CD4-positive, alpha-beta T cell (primary cell): ENCODE results near the gene AK9. TPM values are rescaled to one million over a fixed set of nuclear protein-coding genes. Genes with fewer than 3 reads are reported as not detected.

ENCODE experiments used
- ATAC-seq: fragments of 200-7000 bp; cut with Tn5 transposase; one replicate; pipeline ENCODE4 v1.10.0; 2022; ENCODE audit warnings: mild to moderate bottlenecking; ENCODE audit not compliant: poor library complexity
- CTCF ChIA-PET: fragments of 350-600 bp; sonication (Branson Sonifier 250); formaldehyde crosslinking; loops from one replicate; lab custom pipeline; 2021; ENCODE audit warnings: antibody characterized with exemption, inconsistent platforms; lab: Charles Lee
- POLR2A ChIA-PET: fragments of 350-600 bp; sonication (Branson Sonifier 250); formaldehyde crosslinking; loops from one replicate; lab custom pipeline; 2021; ENCODE audit warnings: antibody characterized with exemption, inconsistent platforms; lab: Charles Lee
- DNase-seq, 14 experiments: peaks; one replicate each; pipeline ENCODE4 v3.0.0-alpha.2; 2013 to 2020; ENCODE audit warnings: mixed read lengths in 2 of 14
- H3K27ac ChIP-seq, 2 donors: one replicate each; pipeline versions ENCODE4 v1.5.1 to v1.7.0; 2013; ENCODE audit warnings: low read length in 2 of 2, low read depth in 1 of 2, mild to moderate bottlenecking in 1 of 2
- H3K27me3 ChIP-seq, 2 experiments: 1 replicate in 1 of 2; 2 replicates in 1 of 2; pipeline versions ENCODE4 v1.6.1 to v1.7.0; 2013; ENCODE audit warnings: low read length in 2 of 2, control low read depth in 1 of 2, mild to moderate bottlenecking in 1 of 2, moderate library complexity in 1 of 2; ENCODE audit not compliant: insufficient read depth in 2 of 2, control insufficient read depth in 1 of 2
- H3K36me3 ChIP-seq: one replicate; pipeline ENCODE4 v1.6.1; 2013; ENCODE audit warnings: low read length, control low read depth; ENCODE audit not compliant: insufficient read depth
- H3K4me1 ChIP-seq: one replicate; pipeline ENCODE4 v1.6.1; 2013; ENCODE audit warnings: low read length, control low read depth; ENCODE audit not compliant: insufficient read depth
- H3K4me3 ChIP-seq: one replicate; pipeline ENCODE4 v1.5.1; 2013; ENCODE audit warnings: mild to moderate bottlenecking, low read length, moderate library complexity
- H3K9me3 ChIP-seq, 2 experiments: 1 replicate in 1 of 2; 2 replicates in 1 of 2; pipeline versions ENCODE4 v1.6.1 to v1.7.0; 2013; ENCODE audit warnings: low read length in 2 of 2, mild to moderate bottlenecking in 2 of 2, control low read depth in 1 of 2, moderate library complexity in 1 of 2; ENCODE audit not compliant: control insufficient read depth in 1 of 2, insufficient read depth in 1 of 2
- H3K27ac Mint-ChIP-seq: one replicate; pipeline ENCODE4 v1.8.0; 2020; ENCODE audit warnings: mixed read lengths
- H3K27me3 Mint-ChIP-seq: one replicate; pipeline ENCODE4 v1.8.0; 2021; ENCODE audit warnings: mixed read lengths
- H3K36me3 Mint-ChIP-seq: one replicate; pipeline ENCODE4 v1.8.0; 2021; ENCODE audit warnings: low read depth, mixed read lengths
- H3K4me1 Mint-ChIP-seq: one replicate; pipeline ENCODE4 v1.8.0; 2021; ENCODE audit warnings: low read depth, mixed read lengths
- H3K4me3 Mint-ChIP-seq: one replicate; pipeline ENCODE4 v1.8.0; 2020; ENCODE audit warnings: mild to moderate bottlenecking, mixed read lengths
- H3K9me3 Mint-ChIP-seq: one replicate; pipeline ENCODE4 v1.8.0; 2020; ENCODE audit warnings: mixed read lengths
- CTCF ChIP-seq: fragments of 200-600 bp; IDR thresholded peaks from one replicate; pipeline ENCODE4 v1.8.0; 2022; ENCODE audit warnings: antibody characterized with exemption, mild to moderate bottlenecking
- intact Hi-C, 2 experiments: fragments of 100-400 bp; cut with DNase I in 1 of 2; cut with micrococcal nuclease in 1 of 2; formaldehyde crosslinking; loops; one replicate each; pipeline versions ENCODE4 v1.15.1 to v1.9.0; 2023 to 2025; cut with DNase I, micrococcal nuclease
- total RNA-seq, 174 experiments: library from RNA in 2 of 174; stranded (reverse) in 2 of 174; gene quantifications; one replicate each; pipeline ENCODE4 v1.2.3 and lab custom pipeline; 2021 to 2026

The AK9 gene
- total RNA-seq, 2 experiments from 2014 or later, result 5.3 to 6.6 TPM

DNA sequence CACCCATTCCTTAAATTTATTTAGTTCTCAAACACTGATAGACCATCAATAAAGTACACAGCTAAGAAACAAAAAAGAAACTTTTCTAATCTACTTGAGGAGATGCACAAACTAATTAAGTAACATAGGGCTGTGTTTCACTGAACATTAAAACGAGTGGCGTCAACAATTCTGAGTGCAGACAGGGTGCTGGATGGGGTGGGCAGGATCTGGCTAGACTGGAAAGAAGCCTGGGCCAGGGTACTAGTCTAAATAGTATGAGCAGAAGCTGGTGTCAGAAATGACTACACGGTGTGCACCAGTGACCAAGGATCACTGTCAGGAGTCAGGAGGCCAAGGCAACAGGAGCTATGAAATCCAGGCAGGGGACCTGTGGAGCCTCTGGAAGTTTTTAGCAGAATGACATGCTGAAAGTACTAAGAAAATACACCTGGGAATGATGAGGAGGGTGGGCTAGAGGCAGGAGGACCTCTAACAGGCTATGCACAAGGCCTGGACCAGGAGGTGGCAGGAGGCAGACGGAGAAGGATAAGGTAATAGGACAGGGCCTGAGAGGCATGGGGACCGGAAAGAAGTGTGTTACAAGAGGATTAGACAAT is 221.3 kb downstream of the AK9 start:
- peaks cover 100% of the 10 kb centered on the region for H3K36me3 Mint-ChIP-seq
- POLR2A ChIA-PET, result interaction anchor here (0.7 to 1.6 kb wide), 2 partner anchors 12 to 29 kb away, joined by 3 to 7 read pairs; partner anchors contain the start of genes PPIL6 and SMPD2
- Histone ChIP-seq H3K4me1 (peaks cover 19% of the 10 kb centered on the region), H3K4me3 (no peak overlapping the region), H3K27me3 (no peaks in the 10 kb centered on the region), H3K9me3 (no peaks in the 10 kb centered on the region), H3K36me3 (peaks cover 98% of the 10 kb centered on the region), H3K27ac (no peak overlapping the region)
- DNase-seq, result no peak
- no peak for ATAC-seq
- intact Hi-C loops, result no loop called here
- no peak for TF ChIP-seq CTCF
- CTCF ChIA-PET, result interaction anchor here (1.2 to 1.6 kb wide), 2 partner anchors 9 to 86 kb away, joined by 4 to 9 read pairs; no protein-coding TSS in a partner anchor
- no peaks in the 10 kb centered on the region for H3K27me3 Mint-ChIP-seq
- H3K4me3 Mint-ChIP-seq, result no peak overlapping the region
- H3K4me1 Mint-ChIP-seq, result peaks cover 68% of the 10 kb centered on the region
- peak overlapping the region; percentile 19 for H3K27ac Mint-ChIP-seq
- no peaks in the 10 kb centered on the region for H3K9me3 Mint-ChIP-seq

- no peak overlapping the region for H3K4me3 ChIP-seq
- H3K27me3 ChIP-seq, result no peaks in the 10 kb centered on the region
- no peaks in the 10 kb centered on the region for H3K9me3 ChIP-seq
- CTCF ChIA-PET, result no interaction called here
- intact Hi-C loops, result no loop called here
- DNase-seq (no peak), ATAC-seq (no peak)
- no peak for TF ChIP-seq CTCF
- H3K9me3 Mint-ChIP-seq, result no peaks in the 10 kb centered on the region
- no peak overlapping the region for H3K27ac ChIP-seq
- H3K36me3 Mint-ChIP-seq, result peaks cover 97% of the 10 kb centered on the region
- peaks cover 92% of the 10 kb centered on the region for H3K36me3 ChIP-seq
- POLR2A ChIA-PET, result no interaction called here
- H3K4me1 Mint-ChIP-seq, result peaks cover 65% of the 10 kb centered on the region
- no peak overlapping the region for H3K4me3 Mint-ChIP-seq
- peaks cover 15% of the 10 kb centered on the region for H3K4me1 ChIP-seq
- H3K27me3 Mint-ChIP-seq, result no peaks in the 10 kb centered on the region
- peak overlapping the region; percentile 19 for H3K27ac Mint-ChIP-seq
Measured at GRCh38 chr6:109467696-109468095, 223.3 kb downstream of the AK9 start.

DNA sequence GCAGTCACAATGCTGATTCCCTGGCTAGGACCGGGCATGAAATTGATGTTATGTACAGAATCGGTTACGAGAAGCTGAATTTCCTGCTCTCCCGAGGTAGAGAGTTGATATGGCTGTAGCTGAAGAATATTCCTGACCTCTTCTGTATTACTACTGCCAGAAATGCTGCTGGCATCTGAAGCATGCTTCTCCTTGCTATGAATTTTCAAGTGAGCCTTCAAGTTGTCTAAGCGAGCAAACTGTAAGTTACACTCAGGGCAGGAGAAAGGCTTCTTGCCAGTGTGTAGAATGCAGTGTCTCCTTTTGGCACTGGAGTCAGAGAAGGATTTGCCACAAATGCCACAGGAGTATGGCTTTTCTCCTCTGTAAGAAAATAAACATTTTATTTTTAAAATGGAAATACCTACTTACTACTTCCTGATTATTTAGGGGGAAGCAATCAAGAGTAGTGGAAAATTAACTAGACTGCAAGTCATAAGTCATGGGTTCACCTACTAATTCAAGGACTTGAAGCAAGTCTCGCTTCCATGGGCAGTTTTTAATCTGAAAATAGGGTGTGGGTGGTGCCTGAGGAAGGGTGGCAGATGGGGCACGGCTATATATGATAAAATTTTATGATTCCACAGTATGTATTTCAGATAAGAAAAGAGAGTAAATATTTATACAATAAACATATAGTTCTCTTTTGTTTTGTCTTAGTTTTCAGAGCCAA is 224.6 kb downstream of the AK9 start:
- Histone ChIP-seq H3K36me3 (peaks cover 91% of the 10 kb centered on the region), H3K4me1 (peaks cover 13% of the 10 kb centered on the region), H3K27ac (no peak overlapping the region), H3K4me3 (no peak overlapping the region), H3K9me3 (no peaks in the 10 kb centered on the region), H3K27me3 (no peaks in the 10 kb centered on the region)
- H3K36me3 Mint-ChIP-seq, result peaks cover 96% of the 10 kb centered on the region
- H3K27me3 Mint-ChIP-seq, result no peaks in the 10 kb centered on the region
- no peak overlapping the region for H3K4me3 Mint-ChIP-seq
- H3K27ac Mint-ChIP-seq, result no peak overlapping the region
- no peaks in the 10 kb centered on the region for H3K9me3 Mint-ChIP-seq
- intact Hi-C loops, result no loop called here
- peaks cover 70% of the 10 kb centered on the region for H3K4me1 Mint-ChIP-seq
- TF ChIP-seq CTCF, result no peak
- ChIA-PET POLR2A (interaction anchor here (1.4 kb wide), 1 partner anchor 25 kb away, joined by 3 read pairs; no protein-coding TSS in a partner anchor), CTCF (no interaction called here)
- ATAC-seq (no peak), DNase-seq (no peak)
